GOT3 (cell line): ENCODE measurements around the gene SUSD4.

Experiments
- DNase-seq: peaks from one replicate; lab custom pipeline; 2025; ENCODE audit warnings: mixed read lengths; lab: John Stamatoyannopoulos, UW

Gene SUSD4

GRCh38 chr1:223249854-223250631, 113.9 kb downstream of the SUSD4 start:
- no peak for DNase-seq

- DNase-seq = no peak
These were observed 115.2 kb downstream of the SUSD4 start for GRCh38 chr1:223248770-223249140.

GRCh38 chr1:223248001-223248769, 115.8 kb downstream of the SUSD4 start:
- no peak for DNase-seq

- DNase-seq = no peak
These were observed 117.4 kb downstream of the SUSD4 start for GRCh38 chr1:223246476-223247112.

GRCh38 chr1:223245983-223246382, 118.0 kb downstream of the SUSD4 start:
- no peak for DNase-seq

- no peak for DNase-seq
These were observed 118.6 kb downstream of the SUSD4 start for GRCh38 chr1:223245411-223245810.

GRCh38 chr1:223244366-223245103, 119.4 kb downstream of the SUSD4 start:
- no peak for DNase-seq

- DNase-seq = no peak
These were observed 120.4 kb downstream of the SUSD4 start for GRCh38 chr1:223243441-223244050.

- DNase-seq = no peak
These were observed 121.0 kb downstream of the SUSD4 start for GRCh38 chr1:223242971-223243370.

GRCh38 chr1:223242382-223242955, 121.5 kb downstream of the SUSD4 start:
- DNase-seq = no peak

- no peak for DNase-seq
These were observed 123.9 kb downstream of the SUSD4 start for GRCh38 chr1:223240122-223240521.

- no peak for DNase-seq
These were observed 128.9 kb downstream of the SUSD4 start for GRCh38 chr1:223235091-223235490.

- no peak for DNase-seq
These were observed 129.4 kb downstream of the SUSD4 start for GRCh38 chr1:223234534-223234933.

GRCh38 chr1:223234170-223234514, 129.8 kb downstream of the SUSD4 start:
- DNase-seq = no peak

GRCh38 chr1:223233410-223234169, 130.4 kb downstream of the SUSD4 start:
- no peak for DNase-seq

- no peak for DNase-seq
These were observed 131.0 kb downstream of the SUSD4 start for GRCh38 chr1:223233019-223233409.

GRCh38 chr1:223231581-223231980, 132.4 kb downstream of the SUSD4 start:
- DNase-seq = no peak

- DNase-seq = no peak
These were observed 132.9 kb downstream of the SUSD4 start for GRCh38 chr1:223231011-223231572.

GRCh38 chr1:223230161-223230881, 133.7 kb downstream of the SUSD4 start:
- no peak for DNase-seq

GRCh38 chr1:223229756-223230155, 134.2 kb downstream of the SUSD4 start:
- DNase-seq = no peak
